K562 (cell line): ENCODE measurements around the gene SERPING1. TPM values are rescaled to one million over a fixed set of nuclear protein-coding genes. Genes with fewer than 3 reads are reported as not detected.

Source experiments
- CREM ChIP-seq: IDR thresholded peaks from 2 replicates; pipeline ENCODE4 v1.6.1; 2014; ENCODE audit warnings: antibody characterized with exemption, low read depth
- HNRNPH1 ChIP-seq: fragments of 200-400 bp; formaldehyde crosslinking; optimal IDR thresholded peaks from 2 replicates; pipeline ENCODE3; 2017; ENCODE audit warnings: low read depth, mild to moderate bottlenecking, low read length, moderate library complexity
- LEF1 ChIP-seq: fragments of 450-650 bp; IDR thresholded peaks from 2 replicates; pipeline ENCODE4 v1.6.1; 2016; ENCODE audit warnings: mild to moderate bottlenecking
- MAZ ChIP-seq, 2 experiments: fragments of 450-650 bp in 1 of 2; sonication (generic) in 1 of 2; formaldehyde crosslinking; IDR thresholded peaks in 1 of 2; conservative IDR thresholded peaks in 1 of 2; 2 replicates each; pipeline versions ENCODE4 v1.4.0 to v1.5.0; 2020; ENCODE audit warnings: mild to moderate bottlenecking in 1 of 2, missing genetic modification reagents in 1 of 2
- MECOM ChIP-seq: fragments of 250-450 bp; sonication (Bioruptor Pico); IDR thresholded peaks from 2 replicates; pipeline ENCODE4 v1.8.0; 2022; ENCODE audit warnings: inconsistent platforms
- MEIS2 ChIP-seq: fragments of 450-650 bp; IDR thresholded peaks from 2 replicates; pipeline ENCODE4 v1.6.1; 2014; ENCODE audit warnings: mild to moderate bottlenecking; ENCODE audit not compliant: partially characterized antibody
- MYNN ChIP-seq, 2 experiments: sonication (generic); formaldehyde crosslinking in 1 of 2; IDR thresholded peaks; 2 replicates each; pipeline versions ENCODE4 v1.5.0 to v1.6.1; 2016 to 2020; ENCODE audit warnings: antibody characterized with exemption in 1 of 2, missing genetic modification reagents in 1 of 2
- NCOA4 ChIP-seq: fragments of 450-650 bp; IDR thresholded peaks from 2 replicates; pipeline ENCODE4 v1.6.1; 2018; ENCODE audit warnings: mild to moderate bottlenecking; ENCODE audit not compliant: partially characterized antibody
- PURB ChIP-seq: sonication (generic); formaldehyde crosslinking; IDR thresholded peaks from 2 replicates; pipeline ENCODE4 v1.9.0; 2021; ENCODE audit warnings: low read depth, mild to moderate bottlenecking, missing genetic modification reagents
- RFX5 ChIP-seq: IDR thresholded peaks from 2 replicates; pipeline ENCODE4 v1.6.1; 2011; ENCODE audit warnings: low read depth, mild to moderate bottlenecking, improper control_type of control experiment, low read length
- SMARCA4 ChIP-seq: fragments of 450-650 bp; IDR thresholded peaks from 2 replicates; pipeline ENCODE4 v1.6.1; 2016
- SNRNP70 ChIP-seq: fragments of 200-400 bp; formaldehyde crosslinking; optimal IDR thresholded peaks from 2 replicates; pipeline ENCODE3; 2017; ENCODE audit warnings: low read depth, low read length
- SRF ChIP-seq, 2 experiments: fragments of 250-450, 450-650 bp in 1 of 2; sonication (Bioruptor Pico) in 1 of 2; sonication (generic) in 1 of 2; formaldehyde crosslinking; IDR thresholded peaks; 2 replicates each; pipeline versions ENCODE4 v1.5.0 to v1.5.1; 2020 to 2022; ENCODE audit warnings: mild to moderate bottlenecking in 1 of 2, missing genetic modification reagents in 1 of 2
- SRSF9 ChIP-seq: fragments of 200-400 bp; formaldehyde crosslinking; IDR thresholded peaks from 2 replicates; pipeline ENCODE4 v1.6.1; 2017; ENCODE audit warnings: low read depth, low read length, borderline replicate concordance
- TCF15 ChIP-seq: fragments of 250-450 bp; sonication (Bioruptor Pico); IDR thresholded peaks from 2 replicates; pipeline ENCODE4 v1.8.0; 2022; ENCODE audit warnings: moderate library complexity, mild to moderate bottlenecking, inconsistent platforms
- XRCC3 ChIP-seq: fragments of 450-650 bp; IDR thresholded peaks from 2 replicates; pipeline ENCODE4 v1.6.1; 2017; ENCODE audit warnings: mild to moderate bottlenecking, moderate library complexity
- ZBTB49 ChIP-seq: sonication (generic); formaldehyde crosslinking; IDR thresholded peaks from 2 replicates; pipeline ENCODE4 v1.8.0; 2022; ENCODE audit warnings: missing genetic modification reagents, mild to moderate bottlenecking, borderline replicate concordance
- ZFPM2 ChIP-seq: fragments of 250-450 bp; sonication (Bioruptor Pico); IDR thresholded peaks from 2 replicates; pipeline ENCODE4 v1.5.1; 2022; ENCODE audit warnings: mild to moderate bottlenecking
- ZNF239 ChIP-seq: fragments of 250-450 bp; sonication (Bioruptor Pico); IDR thresholded peaks from 2 replicates; pipeline ENCODE4 v1.4.0; 2020; ENCODE audit warnings: mild to moderate bottlenecking
- ZNF445 ChIP-seq: fragments of 250-450 bp; sonication (Bioruptor Pico); IDR thresholded peaks from 2 replicates; pipeline ENCODE4 v1.4.0; 2020; ENCODE audit warnings: low read depth, mild to moderate bottlenecking, moderate library complexity
- ZNF609 ChIP-seq: sonication (generic); formaldehyde crosslinking; IDR thresholded peaks from 2 replicates; pipeline ENCODE4 v1.8.1; 2023; ENCODE audit warnings: missing genetic modification reagents, mild to moderate bottlenecking, borderline replicate concordance
- polyA plus RNA-seq, 8 experiments: library from polyadenylated mRNA; depleted of rRNA in 4 of 8; stranded (reverse) in 5 of 8; unstranded in 3 of 8; fragments of >200 nt; fragmentation: Nextera tagmentation in 2 of 8; fragmentation: Illumina TruSeq in 1 of 8; extraction: Ambion mirVana in 2 of 8; extraction: Trizol in 1 of 8; gene quantifications; 2 replicates each; pipeline versions ENCODE4 v1.2.1 to v1.2.3, GENCODE V29; 2011 to 2014; ENCODE audit warnings: inconsistent platforms in 1 of 8, missing spikeins in 1 of 8
- total RNA-seq, 7 experiments: library from RNA; depleted of rRNA in 6 of 7; stranded (reverse); fragments of >200 nt in 6 of 7; fragmentation: Illumina TruSeq in 2 of 7; extraction: Trizol in 2 of 7; gene quantifications; 2 replicates each; pipeline versions ENCODE4 v1.2.1 to v1.2.3, GENCODE V29; 2011 to 2021; ENCODE audit warnings: low replicate concordance in 1 of 7

The SERPING1 gene
- total and polyA plus RNA-seq, 9 of the 15 experiments (the other 6 are each of a cell fraction or from before 2014, with no cell fraction given) = 0.10 to 1.00 (median 0.21) TPM; not detected in 2

GRCh38 chr11:57567515-57568329, 29.8 kb upstream of the SERPING1 start, which contains the start of gene UBE2L6 (continued):
- TF ChIP-seq TCF15 (CRISPR knock-in tag) (no peak), XRCC3 (no peak), HNRNPH1 (no peak), RFX5 (no peak), ZNF445 (CRISPR knock-in tag) (no peak), MAZ (CRISPR knock-in tag; conservative IDR thresholded peaks at IDR 0.05 in 1 of 2, IDR thresholded peaks at IDR 0.05 in 1 of 2) (peak; percentile 73 to 76; a peak in 3 of 4 replicates), CREM (no peak; the same call in 1 of the 2 replicates), SMARCA4 (peak; percentile 55; the same call in 1 of the 2 replicates), SRF (CRISPR knock-in tag; IDR thresholded peaks at IDR 0.05) (peak in 1 of 2 experiments; percentile 55; a peak in 1 of 4 replicates), NCOA4 (no peak), MYNN (IDR thresholded peaks at IDR 0.05) (no peak), MYNN (CRISPR knock-in tag; IDR thresholded peaks at IDR 0.05) (no peak), MECOM (CRISPR knock-in tag) (no peak), SNRNP70 (no peak), ZBTB49 (CRISPR knock-in tag) (no peak; the same call in 1 of the 2 replicates), LEF1 (no peak), SRSF9 (no peak), PURB (no peak), MEIS2 (no peak), ZNF609 (CRISPR knock-in tag) (no peak), ZNF239 (CRISPR knock-in tag) (no peak), ZFPM2 (CRISPR knock-in tag) (no peak)
